HL-60 (cell line): Measurements from ENCODE around the gene MRTFA.
A peak's percentile ranks its signal among the peaks of the same experiment; 100 is the strongest.
"Not testable (repeated sequence)": the region's sequence is repeated elsewhere in the genome, so short reads cannot be mapped to it uniquely, and the experiment has no call there.

ENCODE experiments used
- DNase-seq, 2 experiments: peaks; one replicate each; pipeline ENCODE4 v3.0.0-alpha.2; 2010 to 2020; ENCODE audit warnings: low read depth in 1 of 2, low spot score in 1 of 2
- H3K27ac ChIP-seq: fragments of 250-450 bp; sonication (Bioruptor Pico); replicated peaks from 2 replicates; pipeline ENCODE4 v1.5.1; 2020; ENCODE audit warnings: mild to moderate bottlenecking, moderate library complexity
- H3K27me3 ChIP-seq: fragments of 250-450 bp; sonication (Bioruptor Pico); 2 replicates; pipeline ENCODE4 v1.5.1; 2021; ENCODE audit warnings: mild to moderate bottlenecking, moderate library complexity; ENCODE audit not compliant: insufficient read depth, poor library complexity, severe bottlenecking
- H3K4me3 ChIP-seq: replicated peaks from 2 replicates; pipeline ENCODE4 v1.5.1; 2011; ENCODE audit warnings: mild to moderate bottlenecking, control low read depth, low read length; ENCODE audit not compliant: insufficient read depth
- CTCF ChIP-seq: IDR thresholded peaks from one replicate; pipeline ENCODE4 v1.5.1; 2011; ENCODE audit warnings: low read length, control low read depth, inconsistent platforms; ENCODE audit not compliant: insufficient read depth
- GABPA ChIP-seq: IDR thresholded peaks from 2 replicates; pipeline ENCODE4 v1.6.1; 2012; ENCODE audit warnings: low read depth
- POLR2AphosphoS5 ChIP-seq: IDR thresholded peaks from 2 replicates; pipeline ENCODE4 v1.6.1; 2012; ENCODE audit warnings: low read depth
- SPI1 ChIP-seq: IDR thresholded peaks from 2 replicates; pipeline ENCODE4 v1.6.1; 2012; ENCODE audit warnings: low read depth, mild to moderate bottlenecking, borderline replicate concordance
- TF ChIP-seq, protein P1 (sequence below): IDR thresholded peaks from 2 replicates; pipeline ENCODE4 v1.6.1; 2012; ENCODE audit warnings: low read depth; ENCODE audit not compliant: insufficient replicate concordance

Gene MRTFA

GRCh38 chr22:40631925-40632324 lies 4.6 kb downstream of the MRTFA start:
- Histone ChIP-seq H3K4me3 (no peak overlapping the region), H3K27ac (no peak overlapping the region), H3K27me3 (no peaks in the 10 kb centered on the region)
- no peak for DNase-seq
- TF ChIP-seq CTCF (no peak), GABPA (no peak), SPI1 (no peak), POLR2AphosphoS5 (no peak)
- TF ChIP-seq, protein P1, sequence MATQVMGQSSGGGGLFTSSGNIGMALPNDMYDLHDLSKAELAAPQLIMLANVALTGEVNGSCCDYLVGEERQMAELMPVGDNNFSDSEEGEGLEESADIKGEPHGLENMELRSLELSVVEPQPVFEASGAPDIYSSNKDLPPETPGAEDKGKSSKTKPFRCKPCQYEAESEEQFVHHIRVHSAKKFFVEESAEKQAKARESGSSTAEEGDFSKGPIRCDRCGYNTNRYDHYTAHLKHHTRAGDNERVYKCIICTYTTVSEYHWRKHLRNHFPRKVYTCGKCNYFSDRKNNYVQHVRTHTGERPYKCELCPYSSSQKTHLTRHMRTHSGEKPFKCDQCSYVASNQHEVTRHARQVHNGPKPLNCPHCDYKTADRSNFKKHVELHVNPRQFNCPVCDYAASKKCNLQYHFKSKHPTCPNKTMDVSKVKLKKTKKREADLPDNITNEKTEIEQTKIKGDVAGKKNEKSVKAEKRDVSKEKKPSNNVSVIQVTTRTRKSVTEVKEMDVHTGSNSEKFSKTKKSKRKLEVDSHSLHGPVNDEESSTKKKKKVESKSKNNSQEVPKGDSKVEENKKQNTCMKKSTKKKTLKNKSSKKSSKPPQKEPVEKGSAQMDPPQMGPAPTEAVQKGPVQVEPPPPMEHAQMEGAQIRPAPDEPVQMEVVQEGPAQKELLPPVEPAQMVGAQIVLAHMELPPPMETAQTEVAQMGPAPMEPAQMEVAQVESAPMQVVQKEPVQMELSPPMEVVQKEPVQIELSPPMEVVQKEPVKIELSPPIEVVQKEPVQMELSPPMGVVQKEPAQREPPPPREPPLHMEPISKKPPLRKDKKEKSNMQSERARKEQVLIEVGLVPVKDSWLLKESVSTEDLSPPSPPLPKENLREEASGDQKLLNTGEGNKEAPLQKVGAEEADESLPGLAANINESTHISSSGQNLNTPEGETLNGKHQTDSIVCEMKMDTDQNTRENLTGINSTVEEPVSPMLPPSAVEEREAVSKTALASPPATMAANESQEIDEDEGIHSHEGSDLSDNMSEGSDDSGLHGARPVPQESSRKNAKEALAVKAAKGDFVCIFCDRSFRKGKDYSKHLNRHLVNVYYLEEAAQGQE: no peak

DNA sequence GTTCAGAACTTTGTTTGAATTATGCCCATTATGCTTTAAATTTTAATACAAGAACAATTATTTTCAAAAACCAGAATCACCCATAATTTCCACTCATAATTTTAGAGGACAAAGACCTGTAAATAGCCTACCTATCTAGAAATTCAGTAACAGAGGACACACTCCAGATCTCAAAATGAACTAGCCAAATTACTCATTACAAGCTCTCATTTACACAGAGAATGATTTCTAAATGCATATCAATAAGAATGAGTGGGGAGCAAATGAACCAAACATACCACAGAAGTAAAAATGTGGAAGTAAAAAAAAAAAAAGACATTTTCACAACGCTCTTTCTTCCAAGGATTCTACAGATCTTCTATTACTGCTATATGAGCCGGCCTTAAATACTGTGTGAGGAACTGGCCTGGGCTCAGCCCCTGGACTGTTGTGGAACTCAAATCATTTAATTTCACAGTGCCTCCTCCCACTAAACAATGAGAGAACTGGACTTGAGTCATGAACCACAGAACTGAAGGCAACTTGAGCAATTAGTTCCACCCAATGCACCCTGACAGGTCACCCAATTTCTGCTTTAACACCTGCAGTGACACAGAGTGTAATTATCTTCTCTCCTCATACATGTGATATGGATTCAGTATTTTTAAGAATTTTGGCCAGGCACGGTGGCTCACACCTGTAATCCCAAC lies 8.0 kb downstream of the MRTFA start:
- peak overlapping the region; percentile 3; the same call in 1 of the 2 replicates for H3K27ac ChIP-seq

GRCh38 chr22:40627612-40628011 lies 8.9 kb downstream of the MRTFA start:
- H3K4me3 ChIP-seq: no peak overlapping the region
- no peaks in the 10 kb centered on the region for H3K27me3 ChIP-seq
- no peak for DNase-seq
- TF ChIP-seq SPI1 (no peak), GABPA (no peak), POLR2AphosphoS5 (no peak), CTCF (no peak)
- TF ChIP-seq, protein P1: no peak
- no peak overlapping the region for H3K27ac ChIP-seq

More for the DNA sequence above, 8.0 kb downstream of the MRTFA start:
- DNase-seq: peak in 1 of 2 experiments; percentile 70
- no peak overlapping the region for H3K4me3 ChIP-seq
- TF ChIP-seq GABPA (no peak), SPI1 (peak; percentile 69; the same call in 1 of the 2 replicates)
- no peaks in the 10 kb centered on the region for H3K27me3 ChIP-seq

DNA sequence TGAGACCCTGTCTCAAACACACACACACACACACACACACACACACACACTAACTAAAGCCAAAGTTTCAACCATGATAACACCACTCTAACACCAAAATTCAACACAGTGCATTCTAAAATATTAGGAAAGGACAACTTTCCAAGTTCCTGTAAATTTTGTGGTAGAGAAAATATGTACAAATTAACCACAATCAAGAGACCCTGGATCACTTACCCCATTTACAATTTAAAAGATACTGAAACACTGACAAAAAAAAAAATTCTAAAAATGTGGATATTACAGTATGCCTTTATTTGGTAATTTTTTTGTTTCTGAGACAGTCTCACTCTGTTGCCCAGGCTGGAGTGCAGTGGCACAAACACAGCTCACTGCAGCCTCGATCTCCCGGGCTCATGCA lies 9.7 kb downstream of the MRTFA start:
- Histone ChIP-seq H3K4me3 (no peak overlapping the region), H3K27ac (no peak overlapping the region), H3K27me3 (no peaks in the 10 kb centered on the region)
- no peak for DNase-seq
- no peak for TF ChIP-seq GABPA
- no peak for TF ChIP-seq SPI1
- TF ChIP-seq CTCF: no peak
- no peak for TF ChIP-seq POLR2AphosphoS5
- TF ChIP-seq, protein P1: no peak

- DNase-seq, H3K27me3 ChIP-seq, H3K27ac ChIP-seq, H3K4me3 ChIP-seq: not testable (repeated sequence)
Measured at GRCh38 chr22:40625794-40626193, 10.7 kb downstream of the MRTFA start.

DNA sequence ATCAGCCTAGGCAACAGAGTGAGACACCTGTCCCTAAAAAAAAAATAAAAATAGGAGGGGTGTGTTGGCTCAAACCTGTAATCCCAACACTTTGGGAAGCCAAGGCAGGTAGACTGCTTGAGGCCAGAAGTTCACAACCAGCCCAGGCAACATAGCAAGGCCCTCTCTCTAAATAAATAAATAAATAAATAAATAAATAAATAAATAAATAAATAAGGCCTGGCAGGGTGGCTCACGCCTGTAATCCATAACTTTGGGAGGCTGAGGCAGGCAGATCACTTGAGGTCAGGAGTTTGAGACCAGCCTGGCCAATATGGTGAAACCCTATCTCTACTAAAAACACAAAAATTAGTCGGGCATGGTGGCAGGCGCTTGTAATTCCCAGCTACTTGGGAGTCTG lies 11.2 kb downstream of the MRTFA start:
- H3K27me3 ChIP-seq, H3K4me3 ChIP-seq, H3K27ac ChIP-seq, DNase-seq: not testable (repeated sequence)
